Peyer's patch (tissue), 4 donors: ENCODE data around the gene KIAA1614.

ENCODE experiments used
- CTCF ChIP-seq, 6 experiments: fragments of 450-650 bp in 4 of 6; fragments of 200-600 bp in 2 of 6; sonication (generic) in 1 of 6; IDR thresholded peaks; one replicate each; pipeline ENCODE4 v1.5.1; 2017 to 2019; ENCODE audit warnings: antibody characterized with exemption in 6 of 6, mild to moderate bottlenecking in 3 of 6, moderate library complexity in 1 of 6
- POLR2A ChIP-seq, 2 donors: fragments of 450-650 bp; IDR thresholded peaks; one replicate each; pipeline ENCODE4 v1.5.1; 2017; ENCODE audit warnings: antibody characterized with exemption in 2 of 2, mild to moderate bottlenecking in 2 of 2, moderate library complexity in 2 of 2

DNA sequence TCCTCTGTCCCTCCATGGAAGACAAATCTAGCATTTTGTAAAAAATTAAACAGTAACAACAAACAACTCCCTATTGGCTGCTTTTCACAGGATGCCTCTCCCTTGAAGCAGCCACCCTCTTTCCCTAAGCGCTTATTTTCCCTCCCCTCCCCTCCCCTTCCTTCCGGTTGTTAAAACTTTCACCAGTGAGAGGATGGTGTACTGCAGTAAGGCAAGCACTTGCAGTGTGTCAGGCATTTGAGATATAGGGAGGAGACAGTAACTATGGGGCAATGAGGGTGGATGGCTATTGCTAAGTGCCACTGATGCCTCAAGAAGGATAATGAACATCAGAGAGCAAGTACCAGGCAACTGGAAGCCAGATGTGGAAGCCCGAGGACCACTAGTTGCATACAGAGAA lies 19.1 kb upstream of the KIAA1614 start:
- TF ChIP-seq POLR2A (IDR thresholded peaks at IDR 0.05) (no peak), CTCF (IDR thresholded peaks at IDR 0.05) (no peak)
